Suprapubic skin (tissue), 3 donors: ENCODE measurements around the gene SPPL3.

Experiments
- EP300 ChIP-seq: sonication (generic); formaldehyde crosslinking; IDR thresholded peaks from one replicate; pipeline ENCODE4 v1.6.1; 2017; ENCODE audit warnings: antibody characterized with exemption
- POLR2A ChIP-seq, 2 donors: fragments of 450-650 bp; IDR thresholded peaks; one replicate each; pipeline ENCODE4 v1.6.1; 2017; ENCODE audit warnings: antibody characterized with exemption in 2 of 2, mild to moderate bottlenecking in 2 of 2, moderate library complexity in 2 of 2
- TF ChIP-seq, protein P1 (sequence below), 2 donors: fragments of 200-600 bp in 1 of 2; fragments of 450-650 bp in 1 of 2; sonication (generic) in 1 of 2; IDR thresholded peaks; one replicate each; pipeline ENCODE4 v1.5.1; 2016 to 2019; ENCODE audit warnings: antibody characterized with exemption in 2 of 2, mild to moderate bottlenecking in 1 of 2, moderate library complexity in 1 of 2

DNA sequence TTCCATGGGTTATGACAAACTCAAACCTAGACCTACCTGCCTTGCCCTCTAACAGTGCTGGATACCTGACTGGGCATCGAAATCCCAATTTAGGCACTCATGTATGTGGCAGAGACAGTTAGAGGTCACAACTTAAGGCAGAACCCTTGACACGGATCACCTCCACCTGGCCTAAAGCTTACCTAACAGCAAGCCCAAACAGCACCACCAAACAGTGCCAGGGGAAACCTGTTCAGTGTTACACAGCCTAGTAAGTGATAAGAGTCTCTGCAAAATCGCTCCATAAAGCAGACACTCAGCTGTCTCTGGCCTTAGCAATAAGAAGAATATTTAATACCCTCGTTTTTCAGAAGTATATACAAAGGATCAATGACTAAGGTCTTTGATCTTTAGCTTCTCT, 77.8 kb downstream of the SPPL3 start:
- TF ChIP-seq EP300 (no peak), POLR2A (IDR thresholded peaks at IDR 0.05) (no peak)
- TF ChIP-seq, protein P1, sequence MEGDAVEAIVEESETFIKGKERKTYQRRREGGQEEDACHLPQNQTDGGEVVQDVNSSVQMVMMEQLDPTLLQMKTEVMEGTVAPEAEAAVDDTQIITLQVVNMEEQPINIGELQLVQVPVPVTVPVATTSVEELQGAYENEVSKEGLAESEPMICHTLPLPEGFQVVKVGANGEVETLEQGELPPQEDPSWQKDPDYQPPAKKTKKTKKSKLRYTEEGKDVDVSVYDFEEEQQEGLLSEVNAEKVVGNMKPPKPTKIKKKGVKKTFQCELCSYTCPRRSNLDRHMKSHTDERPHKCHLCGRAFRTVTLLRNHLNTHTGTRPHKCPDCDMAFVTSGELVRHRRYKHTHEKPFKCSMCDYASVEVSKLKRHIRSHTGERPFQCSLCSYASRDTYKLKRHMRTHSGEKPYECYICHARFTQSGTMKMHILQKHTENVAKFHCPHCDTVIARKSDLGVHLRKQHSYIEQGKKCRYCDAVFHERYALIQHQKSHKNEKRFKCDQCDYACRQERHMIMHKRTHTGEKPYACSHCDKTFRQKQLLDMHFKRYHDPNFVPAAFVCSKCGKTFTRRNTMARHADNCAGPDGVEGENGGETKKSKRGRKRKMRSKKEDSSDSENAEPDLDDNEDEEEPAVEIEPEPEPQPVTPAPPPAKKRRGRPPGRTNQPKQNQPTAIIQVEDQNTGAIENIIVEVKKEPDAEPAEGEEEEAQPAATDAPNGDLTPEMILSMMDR (IDR thresholded peaks at IDR 0.05) = no peak
